Fibroblast of lung (primary cell): ENCODE data around the gene UBAC1. TPM values are rescaled to one million over a fixed set of nuclear protein-coding genes. Genes with fewer than 3 reads are reported as not detected.
A peak's percentile ranks its signal among the peaks of the same experiment; 100 is the strongest.
"Not testable (repeated sequence)": the region's sequence is repeated elsewhere in the genome, so short reads cannot be mapped to it uniquely, and the experiment has no call there.

Experiments used
- DNase-seq, 2 donors: peaks; one replicate each; pipeline versions ENCODE4 v3.0.0 to v3.0.0-alpha.2; 2010; ENCODE audit warnings: low read depth in 2 of 2
- H2AFZ ChIP-seq: 2 replicates; pipeline ENCODE4 v1.5.1; 2012; ENCODE audit warnings: low read length, control low read depth, inconsistent platforms
- H3K27ac ChIP-seq: 2 replicates; pipeline ENCODE4 v1.5.1; 2011; ENCODE audit warnings: low read length, control low read depth; ENCODE audit not compliant: insufficient read depth
- H3K27me3 ChIP-seq: 2 replicates; pipeline ENCODE4 v1.5.1; 2011; ENCODE audit warnings: mild to moderate bottlenecking, low read length; ENCODE audit not compliant: control insufficient read depth, insufficient read depth
- H3K36me3 ChIP-seq: 2 replicates; pipeline ENCODE4 v1.5.1; 2011; ENCODE audit warnings: low read length; ENCODE audit not compliant: control insufficient read depth, insufficient read depth
- H3K4me1 ChIP-seq: 2 replicates; pipeline ENCODE4 v1.5.1; 2011; ENCODE audit warnings: low read length; ENCODE audit not compliant: control insufficient read depth, insufficient read depth; ENCODE audit errors: extremely low read depth
- H3K4me2 ChIP-seq: 2 replicates; pipeline ENCODE4 v1.5.1; 2011; ENCODE audit warnings: low read length, control low read depth; ENCODE audit not compliant: insufficient read depth; ENCODE audit errors: extremely low read depth
- H3K4me3 ChIP-seq, 4 experiments: fragments of 200-600 bp in 1 of 4; sonication (generic) in 1 of 4; replicated peaks in 1 of 4; 2 replicates each; pipeline ENCODE4 v1.5.1; 2011 to 2016; ENCODE audit warnings: low read length in 4 of 4, low read depth in 3 of 4, mild to moderate bottlenecking in 3 of 4, control low read depth in 2 of 4, inconsistent platforms in 1 of 4, mixed read lengths in 1 of 4; ENCODE audit not compliant: insufficient read depth in 1 of 4; ENCODE audit errors: control extremely low read depth in 1 of 4
- H3K79me2 ChIP-seq: 2 replicates; pipeline ENCODE4 v1.5.1; 2012; ENCODE audit warnings: mild to moderate bottlenecking, low read length, inconsistent platforms; ENCODE audit not compliant: control insufficient read depth, insufficient read depth
- H3K9ac ChIP-seq: 2 replicates; pipeline ENCODE4 v1.5.1; 2011; ENCODE audit warnings: mild to moderate bottlenecking, low read length, control low read depth; ENCODE audit not compliant: insufficient read depth
- H3K9me3 ChIP-seq: 2 replicates; pipeline ENCODE4 v1.5.1; 2012; ENCODE audit warnings: low read depth, low read length; ENCODE audit not compliant: control insufficient read depth, insufficient read depth
- H4K20me1 ChIP-seq: 2 replicates; pipeline ENCODE4 v1.5.1; 2011; ENCODE audit warnings: low read length; ENCODE audit not compliant: control insufficient read depth, insufficient read depth; ENCODE audit errors: extremely low read depth
- CTCF ChIP-seq, 2 donors: IDR thresholded peaks in 1 of 2; conservative IDR thresholded peaks in 1 of 2; 1 replicate in 1 of 2; 2 replicates in 1 of 2; pipeline ENCODE4 v1.5.1; 2011 to 2012; ENCODE audit warnings: low read length in 2 of 2, control low read depth in 1 of 2, inconsistent platforms in 1 of 2, low read depth in 1 of 2, mild to moderate bottlenecking in 1 of 2
- EZH2 ChIP-seq: IDR thresholded peaks from 2 replicates; pipeline ENCODE4 v1.5.1; 2012; ENCODE audit warnings: low read length, control low read depth, mild to moderate bottlenecking; ENCODE audit errors: missing control alignments
- polyA plus RNA-seq, 2 donors: library from polyadenylated mRNA; depleted of rRNA in 1 of 2; stranded (reverse) in 1 of 2; unstranded in 1 of 2; fragments of >200 nt; gene quantifications; 2 replicates each; pipeline ENCODE4 v1.2.1, GENCODE V29; 2011 to 2012; ENCODE audit warnings: missing spikeins in 1 of 2
- total RNA-seq: library from RNA; depleted of rRNA; stranded (reverse); fragments of >200 nt; gene quantifications from 2 replicates; pipeline ENCODE4 v1.2.1, GENCODE V29; 2014

UBAC1 gene
- total and polyA plus RNA-seq, 2 donors (not counting 1 experiment from before 2014, with no cell fraction given) = 26.8 to 30.6 TPM

- Histone ChIP-seq H3K79me2 (peaks cover 11% of the 10 kb centered on the region), H3K9ac (no peak overlapping the region), H3K36me3 (peaks cover 7% of the 10 kb centered on the region), H3K27me3 (no peaks in the 10 kb centered on the region), H3K4me3 (no peak overlapping the region), H3K27ac (no peak overlapping the region), H4K20me1 (no peaks in the 10 kb centered on the region), H3K4me2 (no peak overlapping the region), H2AFZ (no peak overlapping the region), H3K9me3 (no peaks in the 10 kb centered on the region), H3K4me1 (no peaks in the 10 kb centered on the region)
- no peak for DNase-seq
- no peak for TF ChIP-seq CTCF (conservative IDR thresholded peaks at IDR 0.05 in 1 of 2, IDR thresholded peaks at IDR 0.05 in 1 of 2; ENCODE audit: low read depth in 1 of 2, low read length in 2 of 2)
- TF ChIP-seq EZH2 = no peak
Measured at GRCh38 chr9:135952664-135953206, 8.4 kb downstream of the UBAC1 start.

- H3K36me3 ChIP-seq = peaks cover 7% of the 10 kb centered on the region
- no peak overlapping the region for H3K4me3 ChIP-seq
- H3K4me1 ChIP-seq = no peaks in the 10 kb centered on the region
- no peak overlapping the region for H3K4me2 ChIP-seq
- H3K9ac ChIP-seq = no peak overlapping the region
- H3K27me3 ChIP-seq = no peaks in the 10 kb centered on the region
- peaks cover 9% of the 10 kb centered on the region for H3K79me2 ChIP-seq
- TF ChIP-seq EZH2 = no peak
- TF ChIP-seq CTCF (conservative IDR thresholded peaks at IDR 0.05 in 1 of 2, IDR thresholded peaks at IDR 0.05 in 1 of 2; ENCODE audit: low read depth in 1 of 2, low read length in 2 of 2) = no peak
- H3K27ac ChIP-seq = no peak overlapping the region
- peak; percentile 89 to 90 for DNase-seq
- no peaks in the 10 kb centered on the region for H4K20me1 ChIP-seq
- H2AFZ ChIP-seq = no peak overlapping the region
- H3K9me3 ChIP-seq = no peaks in the 10 kb centered on the region
Measured at GRCh38 chr9:135951889-135952663, 9.1 kb downstream of the UBAC1 start.

- not testable (repeated sequence) for H3K27ac ChIP-seq, H4K20me1 ChIP-seq, H3K4me2 ChIP-seq, H3K79me2 ChIP-seq, H3K4me3 ChIP-seq, H3K9ac ChIP-seq, H3K27me3 ChIP-seq, H3K4me1 ChIP-seq, H2AFZ ChIP-seq, H3K9me3 ChIP-seq, DNase-seq
- peaks cover 11% of the 10 kb centered on the region for H3K36me3 ChIP-seq
Measured at GRCh38 chr9:135951310-135951709, 9.9 kb downstream of the UBAC1 start.

GRCh38 chr9:135950841-135951240 is 10.3 kb downstream of the UBAC1 start:
- not testable (repeated sequence) for H3K4me1 ChIP-seq, H3K4me2 ChIP-seq, H3K9me3 ChIP-seq, H3K79me2 ChIP-seq, H2AFZ ChIP-seq, H3K27me3 ChIP-seq, H4K20me1 ChIP-seq, H3K4me3 ChIP-seq, H3K9ac ChIP-seq, H3K27ac ChIP-seq, DNase-seq
- H3K36me3 ChIP-seq = peaks cover 13% of the 10 kb centered on the region
